SK-N-SH treated with all-trans-retinoic acid at 6 μM for 48 hours (cell line): ENCODE measurements around the gene MDM4.

Experiments used
- ATAC-seq: fragments of 200-7000 bp; cut with Tn5 transposase; 3 replicates; pipeline ENCODE4 v1.9.1; 2020; ENCODE audit warnings: mild to moderate bottlenecking, moderate library complexity
- ARNTL ChIP-seq: fragments of 450-650 bp; formaldehyde crosslinking; IDR thresholded peaks from 2 replicates; pipeline ENCODE4 v1.5.0; 2020; ENCODE audit warnings: low read depth, mild to moderate bottlenecking, moderate library complexity, borderline replicate concordance
- BACH2 ChIP-seq: fragments of 250-450 bp; sonication (Bioruptor Pico); IDR thresholded peaks from 2 replicates; pipeline ENCODE4 v1.9.0; 2021; ENCODE audit warnings: mild to moderate bottlenecking, borderline replicate concordance
- CSDC2 ChIP-seq: fragments of 250-450 bp; sonication (Bioruptor Pico); IDR thresholded peaks from 2 replicates; pipeline ENCODE4 v1.5.0; 2020; ENCODE audit warnings: mild to moderate bottlenecking, moderate library complexity
- ESRRG ChIP-seq: fragments of 250-450 bp; sonication (Bioruptor Pico); IDR thresholded peaks from 2 replicates; pipeline ENCODE4 v1.6.1; 2021; ENCODE audit warnings: mild to moderate bottlenecking
- GLIS3 ChIP-seq: fragments of 250-450 bp; sonication (Bioruptor Pico); IDR thresholded peaks from 2 replicates; pipeline ENCODE4 v1.5.0; 2020; ENCODE audit warnings: mild to moderate bottlenecking, moderate library complexity
- ISL1 ChIP-seq: fragments of 250-450 bp; sonication (Bioruptor Pico); IDR thresholded peaks from 2 replicates; pipeline ENCODE4 v2.1.2; 2022; ENCODE audit warnings: mild to moderate bottlenecking, moderate library complexity
- OSR1 ChIP-seq: fragments of 250-450 bp; sonication (Bioruptor Pico); IDR thresholded peaks from 2 replicates; pipeline ENCODE4 v1.8.0; 2022; ENCODE audit warnings: moderate library complexity, mild to moderate bottlenecking, inconsistent platforms
- PPARA ChIP-seq: fragments of 250-450 bp; sonication (Bioruptor Pico); IDR thresholded peaks from 2 replicates; pipeline ENCODE4 v1.5.0; 2020; ENCODE audit warnings: mild to moderate bottlenecking, borderline replicate concordance
- SNAI2 ChIP-seq: fragments of 250-450 bp; sonication (Bioruptor Pico); IDR thresholded peaks from 2 replicates; pipeline ENCODE4 v1.5.0; 2020; ENCODE audit warnings: mild to moderate bottlenecking, moderate library complexity
- TCF4 ChIP-seq: fragments of 250-450 bp; sonication (Bioruptor Pico); IDR thresholded peaks from 2 replicates; pipeline ENCODE4 v1.8.0; 2021; ENCODE audit warnings: mild to moderate bottlenecking, moderate library complexity, borderline replicate concordance
- TOX ChIP-seq: fragments of 250-450 bp; sonication (Bioruptor Pico); IDR thresholded peaks from 2 replicates; pipeline ENCODE4 v1.8.0; 2021; ENCODE audit warnings: mild to moderate bottlenecking, moderate library complexity, borderline replicate concordance
- ZC3H10 ChIP-seq: fragments of 250-450 bp; sonication (Bioruptor Pico); IDR thresholded peaks from 2 replicates; pipeline ENCODE4 v1.5.1; 2021; ENCODE audit warnings: mild to moderate bottlenecking, moderate library complexity
- ZFP3 ChIP-seq: fragments of 250-450 bp; sonication (Bioruptor Pico); IDR thresholded peaks from 2 replicates; pipeline ENCODE4 v1.5.0; 2020; ENCODE audit warnings: mild to moderate bottlenecking, moderate library complexity
- ZFP30 ChIP-seq: fragments of 450-650 bp; formaldehyde crosslinking; IDR thresholded peaks from 2 replicates; pipeline ENCODE4 v1.5.0; 2022; ENCODE audit warnings: mild to moderate bottlenecking, moderate library complexity
- ZNF565 ChIP-seq: fragments of 450-650 bp; formaldehyde crosslinking; conservative IDR thresholded peaks from 2 replicates; pipeline ENCODE4 v1.5.0; 2020; ENCODE audit warnings: low read depth, mild to moderate bottlenecking, moderate library complexity
- ZNF70 ChIP-seq: fragments of 450-650 bp; formaldehyde crosslinking; IDR thresholded peaks from 2 replicates; pipeline ENCODE4 v1.5.0; 2020; ENCODE audit warnings: mild to moderate bottlenecking, moderate library complexity
- ZNF8 ChIP-seq: fragments of 450-650 bp; formaldehyde crosslinking; IDR thresholded peaks from 2 replicates; pipeline ENCODE4 v1.5.0; 2020; ENCODE audit warnings: mild to moderate bottlenecking, moderate library complexity
- TF ChIP-seq, protein P1 (sequence below): fragments of 250-450 bp; sonication (Bioruptor Pico); IDR thresholded peaks from 2 replicates; pipeline ENCODE4 v1.8.0; 2021; ENCODE audit warnings: low read depth, mild to moderate bottlenecking, moderate library complexity, borderline replicate concordance
- TF ChIP-seq, protein P2 (sequence below): fragments of 250-450 bp; sonication (Bioruptor Pico); IDR thresholded peaks from 2 replicates; pipeline ENCODE4 v1.5.1; 2021; ENCODE audit warnings: mild to moderate bottlenecking, moderate library complexity
- TF ChIP-seq, protein P3 (sequence below): fragments of 250-450 bp; sonication (Bioruptor Pico); IDR thresholded peaks from 2 replicates; pipeline ENCODE4 v1.5.0; 2020; ENCODE audit warnings: mild to moderate bottlenecking, moderate library complexity
- TF ChIP-seq, protein P4 (sequence below): fragments of 250-450 bp; sonication (Bioruptor Pico); IDR thresholded peaks from 2 replicates; pipeline ENCODE4 v1.5.1; 2020; ENCODE audit warnings: low read depth, mild to moderate bottlenecking, moderate library complexity
- TF ChIP-seq, protein P5 (sequence below): fragments of 250-450 bp; sonication (Bioruptor Pico); IDR thresholded peaks from 2 replicates; pipeline ENCODE4 v1.8.0; 2020; ENCODE audit warnings: mild to moderate bottlenecking, moderate library complexity, borderline replicate concordance

The MDM4 gene

DNA sequence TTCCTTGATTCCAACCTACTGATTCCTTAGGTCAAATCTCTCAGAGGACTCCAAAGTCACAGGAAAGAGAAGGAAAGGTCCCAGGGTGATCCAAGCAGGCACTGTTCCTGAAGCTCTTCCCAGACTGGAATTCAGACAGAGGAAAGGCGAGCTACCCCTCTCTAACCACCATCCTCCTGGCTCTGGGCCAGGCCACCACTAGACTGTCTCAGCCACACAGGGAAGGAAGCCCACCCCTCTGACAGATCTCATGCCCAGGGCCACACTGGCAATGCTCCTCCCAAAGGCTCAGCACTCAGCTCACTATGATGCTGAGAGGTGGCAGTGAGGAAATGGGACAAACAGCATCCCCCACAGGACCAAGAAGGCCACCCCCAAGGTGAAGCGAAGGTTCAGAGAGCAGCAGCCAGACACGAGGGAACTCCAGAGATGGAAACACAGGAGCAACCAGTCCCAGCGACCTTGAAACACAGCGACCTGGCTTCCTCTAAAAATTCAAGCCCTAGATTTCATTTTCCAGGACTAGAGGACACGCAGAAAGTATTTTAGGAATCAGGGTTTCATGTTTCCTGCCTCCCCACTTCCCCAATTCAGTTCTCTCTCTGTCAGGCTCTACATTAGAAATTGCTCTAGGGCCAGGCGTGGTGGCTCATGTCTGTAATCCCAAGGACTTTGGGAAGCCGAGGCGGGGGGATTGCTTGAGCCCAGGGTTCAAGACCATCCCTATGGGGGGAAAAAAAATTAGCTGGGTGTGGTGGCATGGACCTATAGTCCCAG is 40.4 kb upstream of the MDM4 start:
- TF ChIP-seq CSDC2 (CRISPR knock-in tag), result no peak
- TF ChIP-seq SNAI2, result no peak
- no peak for TF ChIP-seq ZNF70 (CRISPR knock-in tag)
- TF ChIP-seq, protein P1, sequence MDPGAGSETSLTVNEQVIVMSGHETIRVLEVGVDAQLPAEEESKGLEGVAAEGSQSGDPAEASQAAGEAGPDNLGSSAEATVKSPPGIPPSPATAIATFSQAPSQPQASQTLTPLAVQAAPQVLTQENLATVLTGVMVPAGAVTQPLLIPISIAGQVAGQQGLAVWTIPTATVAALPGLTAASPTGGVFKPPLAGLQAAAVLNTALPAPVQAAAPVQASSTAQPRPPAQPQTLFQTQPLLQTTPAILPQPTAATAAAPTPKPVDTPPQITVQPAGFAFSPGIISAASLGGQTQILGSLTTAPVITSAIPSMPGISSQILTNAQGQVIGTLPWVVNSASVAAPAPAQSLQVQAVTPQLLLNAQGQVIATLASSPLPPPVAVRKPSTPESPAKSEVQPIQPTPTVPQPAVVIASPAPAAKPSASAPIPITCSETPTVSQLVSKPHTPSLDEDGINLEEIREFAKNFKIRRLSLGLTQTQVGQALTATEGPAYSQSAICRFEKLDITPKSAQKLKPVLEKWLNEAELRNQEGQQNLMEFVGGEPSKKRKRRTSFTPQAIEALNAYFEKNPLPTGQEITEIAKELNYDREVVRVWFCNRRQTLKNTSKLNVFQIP (CRISPR knock-in tag), result no peak
- no peak for TF ChIP-seq GLIS3
- TF ChIP-seq, protein P2, sequence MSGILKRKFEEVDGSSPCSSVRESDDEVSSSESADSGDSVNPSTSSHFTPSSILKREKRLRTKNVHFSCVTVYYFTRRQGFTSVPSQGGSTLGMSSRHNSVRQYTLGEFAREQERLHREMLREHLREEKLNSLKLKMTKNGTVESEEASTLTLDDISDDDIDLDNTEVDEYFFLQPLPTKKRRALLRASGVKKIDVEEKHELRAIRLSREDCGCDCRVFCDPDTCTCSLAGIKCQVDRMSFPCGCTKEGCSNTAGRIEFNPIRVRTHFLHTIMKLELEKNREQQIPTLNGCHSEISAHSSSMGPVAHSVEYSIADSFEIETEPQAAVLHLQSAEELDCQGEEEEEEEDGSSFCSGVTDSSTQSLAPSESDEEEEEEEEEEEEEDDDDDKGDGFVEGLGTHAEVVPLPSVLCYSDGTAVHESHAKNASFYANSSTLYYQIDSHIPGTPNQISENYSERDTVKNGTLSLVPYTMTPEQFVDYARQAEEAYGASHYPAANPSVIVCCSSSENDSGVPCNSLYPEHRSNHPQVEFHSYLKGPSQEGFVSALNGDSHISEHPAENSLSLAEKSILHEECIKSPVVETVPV, result no peak
- TF ChIP-seq OSR1, result no peak
- TF ChIP-seq, all 23 proteins: peak for 0
- ATAC-seq, result no peak; the same call in 2 of the 3 replicates

DNA sequence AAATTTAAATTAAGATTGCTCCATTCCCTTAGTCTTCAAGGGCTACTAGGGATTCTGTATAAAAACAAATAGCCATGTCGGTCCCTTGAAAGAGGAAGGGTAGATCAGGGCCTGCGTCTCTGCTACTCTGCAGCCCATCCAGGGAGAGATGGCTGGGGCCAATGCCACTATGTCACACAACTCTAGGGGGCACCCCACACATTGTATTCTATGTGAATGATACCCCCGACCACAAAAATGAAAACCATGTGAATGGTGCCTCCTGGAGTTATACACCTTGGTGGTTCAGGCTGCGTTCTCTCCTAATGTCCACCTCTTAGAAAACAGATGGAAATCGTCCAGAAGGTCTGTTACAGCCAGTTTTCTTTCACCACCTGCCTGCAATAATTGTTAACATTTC is 39.6 kb upstream of the MDM4 start:
- no peak for ATAC-seq
- TF ChIP-seq ARNTL (CRISPR knock-in tag) (no peak), ZNF8 (CRISPR knock-in tag) (no peak), SNAI2 (no peak), TCF4 (CRISPR knock-in tag) (no peak), ESRRG (CRISPR knock-in tag) (no peak), BACH2 (CRISPR knock-in tag) (no peak), PPARA (CRISPR knock-in tag) (no peak), OSR1 (no peak), CSDC2 (CRISPR knock-in tag) (no peak), ZFP3 (no peak), ZFP30 (CRISPR knock-in tag) (no peak), GLIS3 (no peak), ISL1 (no peak), ZNF565 (CRISPR knock-in tag) (no peak), ZNF70 (CRISPR knock-in tag) (no peak)
- TF ChIP-seq, protein P1 (CRISPR knock-in tag), result no peak
- TF ChIP-seq, protein P3, sequence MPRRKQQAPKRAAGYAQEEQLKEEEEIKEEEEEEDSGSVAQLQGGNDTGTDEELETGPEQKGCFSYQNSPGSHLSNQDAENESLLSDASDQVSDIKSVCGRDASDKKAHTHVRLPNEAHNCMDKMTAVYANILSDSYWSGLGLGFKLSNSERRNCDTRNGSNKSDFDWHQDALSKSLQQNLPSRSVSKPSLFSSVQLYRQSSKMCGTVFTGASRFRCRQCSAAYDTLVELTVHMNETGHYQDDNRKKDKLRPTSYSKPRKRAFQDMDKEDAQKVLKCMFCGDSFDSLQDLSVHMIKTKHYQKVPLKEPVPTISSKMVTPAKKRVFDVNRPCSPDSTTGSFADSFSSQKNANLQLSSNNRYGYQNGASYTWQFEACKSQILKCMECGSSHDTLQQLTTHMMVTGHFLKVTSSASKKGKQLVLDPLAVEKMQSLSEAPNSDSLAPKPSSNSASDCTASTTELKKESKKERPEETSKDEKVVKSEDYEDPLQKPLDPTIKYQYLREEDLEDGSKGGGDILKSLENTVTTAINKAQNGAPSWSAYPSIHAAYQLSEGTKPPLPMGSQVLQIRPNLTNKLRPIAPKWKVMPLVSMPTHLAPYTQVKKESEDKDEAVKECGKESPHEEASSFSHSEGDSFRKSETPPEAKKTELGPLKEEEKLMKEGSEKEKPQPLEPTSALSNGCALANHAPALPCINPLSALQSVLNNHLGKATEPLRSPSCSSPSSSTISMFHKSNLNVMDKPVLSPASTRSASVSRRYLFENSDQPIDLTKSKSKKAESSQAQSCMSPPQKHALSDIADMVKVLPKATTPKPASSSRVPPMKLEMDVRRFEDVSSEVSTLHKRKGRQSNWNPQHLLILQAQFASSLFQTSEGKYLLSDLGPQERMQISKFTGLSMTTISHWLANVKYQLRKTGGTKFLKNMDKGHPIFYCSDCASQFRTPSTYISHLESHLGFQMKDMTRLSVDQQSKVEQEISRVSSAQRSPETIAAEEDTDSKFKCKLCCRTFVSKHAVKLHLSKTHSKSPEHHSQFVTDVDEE (CRISPR knock-in tag), result no peak
- TF ChIP-seq, protein P4, sequence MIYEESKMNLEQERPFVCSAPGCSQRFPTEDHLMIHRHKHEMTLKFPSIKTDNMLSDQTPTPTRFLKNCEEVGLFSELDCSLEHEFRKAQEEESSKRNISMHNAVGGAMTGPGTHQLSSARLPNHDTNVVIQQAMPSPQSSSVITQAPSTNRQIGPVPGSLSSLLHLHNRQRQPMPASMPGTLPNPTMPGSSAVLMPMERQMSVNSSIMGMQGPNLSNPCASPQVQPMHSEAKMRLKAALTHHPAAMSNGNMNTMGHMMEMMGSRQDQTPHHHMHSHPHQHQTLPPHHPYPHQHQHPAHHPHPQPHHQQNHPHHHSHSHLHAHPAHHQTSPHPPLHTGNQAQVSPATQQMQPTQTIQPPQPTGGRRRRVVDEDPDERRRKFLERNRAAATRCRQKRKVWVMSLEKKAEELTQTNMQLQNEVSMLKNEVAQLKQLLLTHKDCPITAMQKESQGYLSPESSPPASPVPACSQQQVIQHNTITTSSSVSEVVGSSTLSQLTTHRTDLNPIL (CRISPR knock-in tag), result no peak

DNA sequence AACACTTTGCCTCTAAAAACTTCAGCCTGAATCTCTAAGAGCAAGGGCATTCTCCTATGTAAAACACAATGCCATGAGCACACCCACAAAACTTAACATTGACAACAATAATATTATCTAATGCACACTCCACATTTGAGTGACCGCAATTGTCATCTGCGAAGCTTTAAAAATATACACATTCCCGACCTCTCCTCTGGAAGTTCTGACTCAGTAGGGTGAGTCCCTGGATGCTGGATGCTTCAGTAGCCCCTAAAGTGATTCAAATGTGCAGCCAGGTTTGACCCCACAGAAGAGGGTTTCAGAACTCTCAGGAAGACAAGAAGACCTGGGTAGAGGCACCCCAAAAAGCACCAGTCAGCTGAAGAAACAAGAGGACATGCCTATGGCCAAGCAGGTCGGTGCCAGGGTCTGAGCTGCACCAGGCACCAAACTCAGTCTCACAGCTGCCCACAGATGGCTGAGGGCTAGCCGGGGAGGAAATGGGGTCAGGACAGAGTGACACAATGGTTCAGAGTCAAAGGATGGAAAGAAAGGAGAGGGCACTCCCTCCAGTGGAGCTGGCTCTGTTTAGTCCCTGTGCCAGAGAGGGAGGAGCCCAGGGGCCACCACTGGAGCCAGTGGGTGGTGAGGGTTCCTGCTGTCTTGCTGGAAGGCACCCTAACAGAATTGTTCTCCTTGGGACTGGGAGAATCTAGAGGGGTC is 39.0 kb upstream of the MDM4 start:
- ATAC-seq, result no peak; the same call in 2 of the 3 replicates
- TF ChIP-seq, protein P5, sequence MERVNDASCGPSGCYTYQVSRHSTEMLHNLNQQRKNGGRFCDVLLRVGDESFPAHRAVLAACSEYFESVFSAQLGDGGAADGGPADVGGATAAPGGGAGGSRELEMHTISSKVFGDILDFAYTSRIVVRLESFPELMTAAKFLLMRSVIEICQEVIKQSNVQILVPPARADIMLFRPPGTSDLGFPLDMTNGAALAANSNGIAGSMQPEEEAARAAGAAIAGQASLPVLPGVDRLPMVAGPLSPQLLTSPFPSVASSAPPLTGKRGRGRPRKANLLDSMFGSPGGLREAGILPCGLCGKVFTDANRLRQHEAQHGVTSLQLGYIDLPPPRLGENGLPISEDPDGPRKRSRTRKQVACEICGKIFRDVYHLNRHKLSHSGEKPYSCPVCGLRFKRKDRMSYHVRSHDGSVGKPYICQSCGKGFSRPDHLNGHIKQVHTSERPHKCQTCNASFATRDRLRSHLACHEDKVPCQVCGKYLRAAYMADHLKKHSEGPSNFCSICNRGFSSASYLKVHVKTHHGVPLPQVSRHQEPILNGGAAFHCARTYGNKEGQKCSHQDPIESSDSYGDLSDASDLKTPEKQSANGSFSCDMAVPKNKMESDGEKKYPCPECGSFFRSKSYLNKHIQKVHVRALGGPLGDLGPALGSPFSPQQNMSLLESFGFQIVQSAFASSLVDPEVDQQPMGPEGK, result no peak
- TF ChIP-seq ZNF565 (CRISPR knock-in tag) (no peak), ISL1 (no peak), TCF4 (CRISPR knock-in tag) (no peak), TOX (CRISPR knock-in tag) (no peak), CSDC2 (CRISPR knock-in tag) (no peak), ZNF70 (CRISPR knock-in tag) (no peak), ARNTL (CRISPR knock-in tag) (no peak), GLIS3 (no peak), ZNF8 (CRISPR knock-in tag) (no peak), OSR1 (no peak), BACH2 (CRISPR knock-in tag) (no peak), SNAI2 (no peak), ESRRG (CRISPR knock-in tag) (no peak), ZC3H10 (CRISPR knock-in tag) (no peak)
- TF ChIP-seq, protein P4 (CRISPR knock-in tag), result no peak
